CD14-positive monocyte (primary cell): ENCODE results near the gene MMP7. TPM values are rescaled to one million over a fixed set of nuclear protein-coding genes. Genes with fewer than 3 reads are reported as not detected.

ENCODE experiments used
- DNase-seq, 3 donors: peaks; one replicate each; pipeline ENCODE4 v3.0.0-alpha.2; 2011 to 2022
- H2AFZ ChIP-seq: 2 replicates; pipeline ENCODE4 v1.6.0; 2012; ENCODE audit warnings: mild to moderate bottlenecking, low read depth, low read length, inconsistent platforms; ENCODE audit not compliant: insufficient read depth, poor library complexity, severe bottlenecking
- H3K27ac ChIP-seq, 2 donors: 1 replicate in 1 of 2; 2 replicates in 1 of 2; pipeline ENCODE4 v1.5.1; 2012 to 2013; ENCODE audit warnings: low read length in 2 of 2, control low read depth in 1 of 2, inconsistent platforms in 1 of 2, low read depth in 1 of 2, mild to moderate bottlenecking in 1 of 2
- H3K27me3 ChIP-seq, 2 donors: one replicate each; pipeline versions ENCODE4 v1.6.0 to v1.6.1; 2011 to 2013; ENCODE audit warnings: low read length in 2 of 2; ENCODE audit not compliant: control insufficient read depth in 2 of 2, insufficient read depth in 2 of 2
- H3K36me3 ChIP-seq, 2 donors: replicated peaks in 1 of 2; 1 replicate in 1 of 2; 2 replicates in 1 of 2; pipeline versions ENCODE4 v1.5.1 to v1.6.1; 2012 to 2013; ENCODE audit warnings: low read length in 2 of 2, control low read depth in 1 of 2, inconsistent platforms in 1 of 2, mild to moderate bottlenecking in 1 of 2; ENCODE audit not compliant: insufficient read depth in 2 of 2, control insufficient read depth in 1 of 2
- H3K4me1 ChIP-seq, 2 donors: 1 replicate in 1 of 2; 2 replicates in 1 of 2; pipeline versions ENCODE4 v1.5.1 to v1.6.1; 2012 to 2013; ENCODE audit warnings: low read length in 2 of 2, control low read depth in 1 of 2, inconsistent platforms in 1 of 2, mild to moderate bottlenecking in 1 of 2, moderate library complexity in 1 of 2; ENCODE audit not compliant: insufficient read depth in 2 of 2, control insufficient read depth in 1 of 2
- H3K4me2 ChIP-seq: replicated peaks from 2 replicates; pipeline ENCODE3; 2012; ENCODE audit warnings: low read length, moderate library complexity, mild to moderate bottlenecking; ENCODE audit not compliant: poor library complexity, severe bottlenecking; ENCODE audit errors: extremely low read depth
- H3K4me3 ChIP-seq, 3 experiments: fragments of 200-600 bp in 1 of 3; sonication (generic) in 1 of 3; replicated peaks in 1 of 3; 1 replicate in 2 of 3; 2 replicates in 1 of 3; pipeline ENCODE4 v1.5.1; 2011 to 2013; ENCODE audit warnings: low read length in 3 of 3, mild to moderate bottlenecking in 3 of 3, control low read depth in 2 of 3, low read depth in 2 of 3, inconsistent platforms in 1 of 3, moderate library complexity in 1 of 3
- H3K79me2 ChIP-seq: 2 replicates; pipeline ENCODE4 v1.6.0; 2012; ENCODE audit warnings: mild to moderate bottlenecking, control low read depth, inconsistent platforms, low read length, moderate library complexity; ENCODE audit not compliant: insufficient read depth
- H3K9ac ChIP-seq: 2 replicates; pipeline ENCODE4 v1.6.0; 2017; ENCODE audit warnings: low read length, mild to moderate bottlenecking; ENCODE audit not compliant: insufficient read depth, poor library complexity, severe bottlenecking
- H3K9me3 ChIP-seq, 2 donors: replicated peaks in 1 of 2; 1 replicate in 1 of 2; 2 replicates in 1 of 2; pipeline versions ENCODE4 v1.5.1 to v1.6.1; 2012 to 2013; ENCODE audit warnings: low read length in 2 of 2, control low read depth in 1 of 2; ENCODE audit not compliant: control insufficient read depth in 1 of 2, insufficient read depth in 1 of 2
- H4K20me1 ChIP-seq: 2 replicates; pipeline ENCODE4 v1.6.0; 2012; ENCODE audit warnings: mild to moderate bottlenecking, low read length, control low read depth, moderate library complexity; ENCODE audit not compliant: insufficient read depth
- H3K27ac Mint-ChIP-seq, 7 donors: one replicate each; pipeline ENCODE4 v1.8.0; 2020; ENCODE audit warnings: mild to moderate bottlenecking in 7 of 7, mixed read lengths in 7 of 7, moderate library complexity in 6 of 7, inconsistent platforms in 2 of 7
- H3K27me3 Mint-ChIP-seq, 3 donors: one replicate each; pipeline ENCODE4 v1.8.0; 2021 to 2022; ENCODE audit warnings: low read depth in 3 of 3, mild to moderate bottlenecking in 3 of 3, mixed read lengths in 3 of 3, moderate library complexity in 3 of 3, inconsistent platforms in 1 of 3
- H3K36me3 Mint-ChIP-seq, 2 donors: one replicate each; pipeline ENCODE4 v1.8.0; 2020; ENCODE audit warnings: mixed read lengths in 2 of 2, inconsistent platforms in 1 of 2, mild to moderate bottlenecking in 1 of 2
- H3K4me1 Mint-ChIP-seq: one replicate; pipeline ENCODE4 v1.8.0; 2020; ENCODE audit warnings: mild to moderate bottlenecking, mixed read lengths
- H3K4me3 Mint-ChIP-seq, 2 donors: one replicate each; pipeline ENCODE4 v1.8.0; 2020; ENCODE audit warnings: mild to moderate bottlenecking in 2 of 2, mixed read lengths in 2 of 2, moderate library complexity in 1 of 2
- H3K9me3 Mint-ChIP-seq, 7 donors: one replicate each; pipeline ENCODE4 v1.8.0; 2020 to 2022; ENCODE audit warnings: mixed read lengths in 7 of 7, mild to moderate bottlenecking in 6 of 7, moderate library complexity in 6 of 7, inconsistent platforms in 2 of 7
- WGBS: methylation state at CpG from one replicate; pipeline ENCODE4 v1.1.5; 2013; ENCODE audit warnings: missing lambda C conversion rate; ENCODE audit not compliant: insufficient coverage; 5-methylcytosine and 5-hydroxymethylcytosine counted together
- intact Hi-C, 2 donors: fragments of 100-400 bp; cut with micrococcal nuclease; formaldehyde crosslinking; loops; one replicate each; pipeline versions ENCODE4 v1.15.0 to v1.15.1; 2023
- polyA plus RNA-seq, 3 donors: library from polyadenylated mRNA; depleted of rRNA in 1 of 3; unstranded in 2 of 3; stranded (reverse) in 1 of 3; fragments of 300-500 nt in 2 of 3; fragments of >200 nt in 1 of 3; fragmentation: Illumina TruSeq in 2 of 3; gene quantifications; 1 replicate in 2 of 3; 2 replicates in 1 of 3; pipeline ENCODE4 v1.2.3, GENCODE V29; 2012 to 2021
- TF ChIP-seq, protein P1 (sequence below): fragments of 200-600 bp; IDR thresholded peaks from one replicate; pipeline ENCODE4 v1.8.0; 2022; ENCODE audit warnings: antibody characterized with exemption, mild to moderate bottlenecking

MMP7 gene
- polyA plus RNA-seq, 3 donors, result not detected

- peaks cover 18 to 36% of the 10 kb centered on the region in 2 donors for H3K4me1 ChIP-seq
- H3K27me3 ChIP-seq, result no peaks in the 10 kb centered on the region
- H3K36me3 Mint-ChIP-seq, result no peaks in the 10 kb centered on the region
- H3K4me1 Mint-ChIP-seq, result peaks cover 31% of the 10 kb centered on the region
- H3K9ac ChIP-seq, result no peak overlapping the region
- no peak overlapping the region for H3K27ac Mint-ChIP-seq
- H3K27me3 Mint-ChIP-seq, result peaks cover 0 to 3% (median 2%) of the 10 kb centered on the region in 3 donors
- TF ChIP-seq, protein P1, sequence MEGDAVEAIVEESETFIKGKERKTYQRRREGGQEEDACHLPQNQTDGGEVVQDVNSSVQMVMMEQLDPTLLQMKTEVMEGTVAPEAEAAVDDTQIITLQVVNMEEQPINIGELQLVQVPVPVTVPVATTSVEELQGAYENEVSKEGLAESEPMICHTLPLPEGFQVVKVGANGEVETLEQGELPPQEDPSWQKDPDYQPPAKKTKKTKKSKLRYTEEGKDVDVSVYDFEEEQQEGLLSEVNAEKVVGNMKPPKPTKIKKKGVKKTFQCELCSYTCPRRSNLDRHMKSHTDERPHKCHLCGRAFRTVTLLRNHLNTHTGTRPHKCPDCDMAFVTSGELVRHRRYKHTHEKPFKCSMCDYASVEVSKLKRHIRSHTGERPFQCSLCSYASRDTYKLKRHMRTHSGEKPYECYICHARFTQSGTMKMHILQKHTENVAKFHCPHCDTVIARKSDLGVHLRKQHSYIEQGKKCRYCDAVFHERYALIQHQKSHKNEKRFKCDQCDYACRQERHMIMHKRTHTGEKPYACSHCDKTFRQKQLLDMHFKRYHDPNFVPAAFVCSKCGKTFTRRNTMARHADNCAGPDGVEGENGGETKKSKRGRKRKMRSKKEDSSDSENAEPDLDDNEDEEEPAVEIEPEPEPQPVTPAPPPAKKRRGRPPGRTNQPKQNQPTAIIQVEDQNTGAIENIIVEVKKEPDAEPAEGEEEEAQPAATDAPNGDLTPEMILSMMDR, result no peak
- WGBS, result 100% methylated on average over 1 of the region's 2 CpGs
- H3K4me3 Mint-ChIP-seq, result no peak overlapping the region
- H3K27ac ChIP-seq, result no peak overlapping the region
- H3K4me3 ChIP-seq, result no peak overlapping the region
- H2AFZ ChIP-seq, result no peak overlapping the region
- peaks cover 8 to 9% of the 10 kb centered on the region in 2 donors for H3K9me3 ChIP-seq
- H3K4me2 ChIP-seq, result no peak overlapping the region
- intact Hi-C loops, result no loop called here
- peaks cover 3 to 18% (median 11%) of the 10 kb centered on the region in 7 donors for H3K9me3 Mint-ChIP-seq
- no peaks in the 10 kb centered on the region for H3K79me2 ChIP-seq
- no peak for DNase-seq
- no peaks in the 10 kb centered on the region for H4K20me1 ChIP-seq
- no peaks in the 10 kb centered on the region for H3K36me3 ChIP-seq
Measured at GRCh38 chr11:102572554-102573220, 42.1 kb upstream of the MMP7 start.

DNA sequence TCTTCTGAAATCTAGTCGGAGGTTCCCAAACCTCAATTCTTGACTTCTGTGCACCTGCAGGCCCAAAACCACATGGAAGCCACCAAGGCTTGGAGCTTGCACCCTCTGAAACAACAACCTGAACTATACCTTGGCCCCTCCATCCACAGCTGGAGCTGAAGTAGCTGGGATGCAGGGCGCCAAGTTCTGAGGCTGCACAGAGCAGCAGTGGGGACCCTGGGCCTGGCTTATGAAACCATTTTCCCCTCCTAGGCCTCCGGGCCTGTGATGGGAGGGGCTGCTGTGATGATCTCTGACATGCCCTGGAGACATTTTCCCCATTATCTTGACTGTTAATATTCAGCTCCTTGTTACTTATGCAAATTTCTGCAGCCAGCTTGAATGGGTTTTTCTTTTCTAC, 38.3 kb upstream of the MMP7 start:
- Histone ChIP-seq H3K27me3 (no peaks in the 10 kb centered on the region), H3K27ac (no peak overlapping the region), H2AFZ (no peak overlapping the region), H3K9ac (no peak overlapping the region), H4K20me1 (no peaks in the 10 kb centered on the region), H3K4me3 (no peak overlapping the region), H3K4me2 (no peak overlapping the region), H3K9me3 (peaks cover 10 to 12% of the 10 kb centered on the region in 2 donors), H3K4me1 (peaks cover 7 to 16% of the 10 kb centered on the region in 2 donors), H3K79me2 (no peaks in the 10 kb centered on the region), H3K36me3 (no peaks in the 10 kb centered on the region)
- Mint-ChIP-seq H3K27me3 (peaks cover 0 to 3% (median 2%) of the 10 kb centered on the region in 3 donors), H3K36me3 (peaks cover 0 to 2% of the 10 kb centered on the region in 2 donors), H3K4me1 (peaks cover 15% of the 10 kb centered on the region), H3K27ac (no peak overlapping the region), H3K4me3 (no peak overlapping the region), H3K9me3 (peaks cover 9 to 26% (median 18%) of the 10 kb centered on the region in 7 donors)
- TF ChIP-seq, protein P1, result no peak
- 100% methylated on average over 1 of the region's 3 CpGs for WGBS
- intact Hi-C loops, result no loop called here
- DNase-seq, result no peak
